Keratinocyte (primary cell): ENCODE data around the gene NCOA3. TPM values are rescaled to one million over a fixed set of nuclear protein-coding genes. Genes with fewer than 3 reads are reported as not detected.

Source experiments
- DNase-seq: peaks from one replicate; pipeline ENCODE4 v3.0.0-alpha.2; 2011; ENCODE audit warnings: low read depth, missing footprints, low spot score
- FAIRE-seq: peaks from 2 replicates; lab custom pipeline; 2011; peaks lifted over from hg19 to GRCh38; lab: Jason Lieb, UNC
- H2AFZ ChIP-seq: 2 replicates; pipeline ENCODE4 v1.6.0; 2012; ENCODE audit warnings: low read length, control low read depth, inconsistent platforms; ENCODE audit not compliant: control insufficient read depth
- H3K27ac ChIP-seq: 2 replicates; pipeline ENCODE4 v1.5.1; 2011; ENCODE audit warnings: low read length; ENCODE audit not compliant: control insufficient read depth, insufficient read depth
- H3K27me3 ChIP-seq: 3 replicates; pipeline ENCODE4 v1.6.0; 2011; ENCODE audit warnings: low read length; ENCODE audit not compliant: control insufficient read depth, insufficient read depth; ENCODE audit errors: extremely low read depth
- H3K36me3 ChIP-seq, 2 experiments: 2 replicates in 1 of 2; 3 replicates in 1 of 2; pipeline ENCODE4 v1.5.1; 2011; ENCODE audit warnings: low read length in 2 of 2, mild to moderate bottlenecking in 1 of 2; ENCODE audit not compliant: control insufficient read depth in 2 of 2, insufficient read depth in 2 of 2; ENCODE audit errors: extremely low read depth in 1 of 2
- H3K4me1 ChIP-seq: 3 replicates; pipeline ENCODE4 v1.5.1; 2011; ENCODE audit warnings: low read length; ENCODE audit not compliant: control insufficient read depth, insufficient read depth; ENCODE audit errors: extremely low read depth
- H3K4me2 ChIP-seq: 3 replicates; pipeline ENCODE4 v1.6.0; 2011; ENCODE audit warnings: low read depth, low read length; ENCODE audit not compliant: control insufficient read depth, insufficient read depth; ENCODE audit errors: extremely low read depth
- H3K4me3 ChIP-seq, 3 experiments: fragments of 200-600 bp in 1 of 3; sonication (generic) in 1 of 3; 2 replicates in 2 of 3; 3 replicates in 1 of 3; pipeline ENCODE4 v1.5.1; 2011 to 2016; ENCODE audit warnings: low read length in 3 of 3, mild to moderate bottlenecking in 3 of 3, control low read depth in 2 of 3, inconsistent platforms in 1 of 3, low read depth in 1 of 3, mixed read lengths in 1 of 3, mixed run types in 1 of 3, moderate library complexity in 1 of 3; ENCODE audit not compliant: control insufficient read depth in 2 of 3, insufficient read depth in 2 of 3; ENCODE audit errors: extremely low read depth in 1 of 3
- H3K79me2 ChIP-seq: 2 replicates; pipeline ENCODE4 v1.6.0; 2012; ENCODE audit warnings: low read length; ENCODE audit not compliant: control insufficient read depth, insufficient read depth
- H3K9ac ChIP-seq: 3 replicates; pipeline ENCODE4 v1.6.0; 2011; ENCODE audit warnings: low read length; ENCODE audit not compliant: control insufficient read depth, insufficient read depth; ENCODE audit errors: extremely low read depth
- H3K9me1 ChIP-seq: 3 replicates; pipeline ENCODE4 v1.6.0; 2011; ENCODE audit warnings: low read length; ENCODE audit not compliant: control insufficient read depth, insufficient read depth; ENCODE audit errors: extremely low read depth
- H3K9me3 ChIP-seq: 2 replicates; pipeline ENCODE4 v1.5.1; 2012; ENCODE audit warnings: low read depth, low read length; ENCODE audit not compliant: control insufficient read depth
- H4K20me1 ChIP-seq: 3 replicates; pipeline ENCODE4 v1.6.0; 2011; ENCODE audit warnings: low read length; ENCODE audit not compliant: control insufficient read depth, insufficient read depth; ENCODE audit errors: extremely low read depth
- CTCF ChIP-seq, 3 experiments: IDR thresholded peaks in 1 of 3; conservative IDR thresholded peaks in 1 of 3; optimal IDR thresholded peaks in 1 of 3; 2 replicates in 2 of 3; 3 replicates in 1 of 3; pipeline versions ENCODE3 to v1.5.1; 2011; ENCODE audit warnings: low read length in 3 of 3, mild to moderate bottlenecking in 3 of 3, moderate library complexity in 2 of 3, control low read depth in 1 of 3, inconsistent platforms in 1 of 3; ENCODE audit not compliant: insufficient read depth in 2 of 3; ENCODE audit errors: extremely low read depth in 1 of 3
- EZH2 ChIP-seq: IDR thresholded peaks from one replicate; pipeline ENCODE4 v1.6.1; 2012; ENCODE audit warnings: inconsistent platforms, mild to moderate bottlenecking, low read length, moderate library complexity
- dilution Hi-C: fragments of 300-500 bp; cut with MboI; formaldehyde crosslinking; loops from one replicate; pipeline ENCODE4 v1.7.0; 2020; ENCODE audit warnings: low sequenced_read_pairs; ENCODE audit not compliant: extremely low pct_ligation_motif_present
- polyA plus RNA-seq, 5 experiments: library from polyadenylated mRNA; depleted of rRNA in 3 of 5; stranded (reverse) in 3 of 5; stranded (forward) in 1 of 5; unstranded in 1 of 5; fragments of >200 nt; gene quantifications; 1 replicate in 1 of 5; 2 replicates in 3 of 5; 3 replicates in 1 of 5; pipeline versions ENCODE4 v1.2.1 to v1.2.3, GENCODE V29; 2011 to 2012; ENCODE audit warnings: missing spikeins in 2 of 5, low read depth in 1 of 5, low replicate concordance in 1 of 5

The NCOA3 gene
- polyA plus RNA-seq, 1 donor (not counting 4 experiments of a cell fraction or from before 2014, with no cell fraction given), result 25.8 TPM

DNA sequence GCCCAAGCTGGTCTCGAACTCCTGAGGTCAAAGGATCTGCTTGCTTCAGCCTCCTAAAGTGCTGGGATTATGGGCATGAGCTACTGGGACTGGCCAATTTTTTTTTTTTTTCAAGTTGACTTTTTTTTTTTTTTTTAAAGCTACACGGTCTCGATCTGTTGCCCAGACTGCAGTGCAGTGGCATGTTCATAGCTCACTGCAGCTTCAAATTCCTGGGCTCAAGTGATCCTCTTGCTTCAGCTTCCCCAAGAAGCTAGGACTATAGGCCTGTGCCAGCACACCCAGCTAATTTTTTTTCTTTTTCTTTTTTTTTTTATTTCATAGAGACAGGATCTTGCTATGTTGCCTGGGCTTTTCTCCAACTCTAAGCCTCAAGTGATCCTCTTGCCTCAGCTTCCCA, 59.5 kb downstream of the NCOA3 start:
- FAIRE-seq, result no peak
- dilution Hi-C loops, result no loop called here

DNA sequence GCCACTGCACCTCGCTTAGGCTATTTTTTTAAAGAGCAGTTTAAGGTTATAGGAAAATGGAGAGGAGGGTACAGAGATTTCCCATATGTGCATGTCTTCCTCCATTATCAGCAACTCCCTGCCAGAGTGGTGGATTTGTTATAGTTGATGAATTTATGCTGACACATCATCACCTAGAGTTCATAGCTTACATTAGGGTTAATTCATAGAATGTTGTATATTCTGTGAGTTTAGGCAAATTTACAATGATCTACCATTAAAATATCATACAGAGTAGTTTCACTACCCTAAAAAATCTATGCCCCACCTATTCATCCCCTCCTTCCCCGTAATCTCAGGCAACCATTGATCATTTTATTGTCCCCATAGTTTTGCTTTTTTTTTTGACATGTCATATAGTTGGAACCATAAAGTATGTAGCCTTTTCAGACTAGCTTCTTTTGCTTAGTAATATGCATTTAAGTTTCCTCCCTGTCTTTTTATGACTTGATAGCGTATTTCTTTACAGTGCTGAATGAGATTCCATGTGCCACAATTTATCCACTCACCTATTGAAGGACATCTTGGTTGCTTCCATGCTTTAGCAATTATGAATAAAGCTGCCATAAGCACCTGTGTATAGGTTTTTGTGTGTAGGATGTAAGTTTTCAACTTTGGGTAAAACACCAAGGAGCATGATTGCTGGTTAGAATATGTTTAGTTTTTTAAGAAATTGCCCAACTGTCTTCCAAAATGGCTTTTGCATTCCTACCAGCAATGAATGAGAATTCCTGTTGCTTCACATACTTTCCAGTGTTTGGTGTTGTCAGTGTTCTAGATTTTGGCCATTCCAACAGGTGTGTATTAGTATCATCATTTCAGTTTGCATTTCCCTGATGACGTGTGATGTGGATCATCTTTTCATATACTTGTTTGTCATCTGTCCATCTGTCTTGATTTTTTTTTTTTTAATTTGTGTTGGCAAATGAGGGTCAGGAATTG, 60.2 kb downstream of the NCOA3 start:
- H3K9me3 ChIP-seq, result no peaks in the 10 kb centered on the region
- H3K36me3 ChIP-seq, result no peaks in the 10 kb centered on the region
- DNase-seq (no peak), FAIRE-seq (no peak)
- no peak overlapping the region for H3K27ac ChIP-seq
- no peak overlapping the region for H3K4me2 ChIP-seq
- no peaks in the 10 kb centered on the region for H3K9me1 ChIP-seq
- H3K9ac ChIP-seq, result no peak overlapping the region
- H3K4me1 ChIP-seq, result peaks cover 14% of the 10 kb centered on the region
- no peak overlapping the region for H2AFZ ChIP-seq
- no peaks in the 10 kb centered on the region for H3K27me3 ChIP-seq
- no peak overlapping the region for H3K4me3 ChIP-seq
- no peaks in the 10 kb centered on the region for H4K20me1 ChIP-seq
- peaks cover 70% of the 10 kb centered on the region for H3K79me2 ChIP-seq
- dilution Hi-C loops, result no loop called here
- no peak for TF ChIP-seq EZH2
- TF ChIP-seq CTCF (optimal IDR thresholded peaks at IDR 0.05 in 1 of 3, IDR thresholded peaks at IDR 0.05 in 1 of 3, conservative IDR thresholded peaks at IDR 0.05 in 1 of 3; ENCODE audit: extremely low read depth in 1 of 3, insufficient read depth in 2 of 3, low read length in 3 of 3), result no peak

More for the DNA sequence above, 59.5 kb downstream of the NCOA3 start:
- Histone ChIP-seq H3K4me3 (no peak overlapping the region), H3K27me3 (no peaks in the 10 kb centered on the region), H3K36me3 (no peaks in the 10 kb centered on the region), H3K4me1 (peaks cover 14% of the 10 kb centered on the region), H3K9ac (no peak overlapping the region), H3K9me3 (no peaks in the 10 kb centered on the region), H2AFZ (no peak overlapping the region), H3K4me2 (no peak overlapping the region), H4K20me1 (no peaks in the 10 kb centered on the region), H3K9me1 (no peaks in the 10 kb centered on the region), H3K79me2 (peaks cover 64% of the 10 kb centered on the region), H3K27ac (no peak overlapping the region)
- TF ChIP-seq EZH2 (no peak), CTCF (optimal IDR thresholded peaks at IDR 0.05 in 1 of 3, IDR thresholded peaks at IDR 0.05 in 1 of 3, conservative IDR thresholded peaks at IDR 0.05 in 1 of 3; ENCODE audit: extremely low read depth in 1 of 3, insufficient read depth in 2 of 3, low read length in 3 of 3) (no peak)
- no peak for DNase-seq
